Lung (tissue), 12 donors: ENCODE results near the gene HTT. TPM values are rescaled to one million over a fixed set of nuclear protein-coding genes. Genes with fewer than 3 reads are reported as not detected.

Experiments used
- ATAC-seq: fragments of 200-7000 bp; cut with Tn5 transposase; one replicate; pipeline ENCODE4 v1.9.1; 2020; ENCODE audit warnings: moderate number of reproducible peaks; ENCODE audit not compliant: insufficient read depth, low FRiP score
- DNase-seq, 3 donors: peaks; one replicate each; pipeline ENCODE4 v3.0.0-alpha.2; 2013 to 2017
- H3K27ac ChIP-seq, 2 donors: one replicate each; pipeline ENCODE4 v1.5.1; 2013; ENCODE audit warnings: mild to moderate bottlenecking in 2 of 2, moderate library complexity in 2 of 2, control low read depth in 1 of 2, inconsistent platforms in 1 of 2, low read depth in 1 of 2, low read length in 1 of 2
- H3K27me3 ChIP-seq, 3 donors: one replicate each; pipeline ENCODE4 v1.5.1; 2013; ENCODE audit warnings: low read length in 2 of 3; ENCODE audit not compliant: control insufficient read depth in 3 of 3, insufficient read depth in 3 of 3
- H3K36me3 ChIP-seq, 4 donors: one replicate each; pipeline ENCODE4 v1.5.1; 2013; ENCODE audit warnings: low read length in 4 of 4, mild to moderate bottlenecking in 1 of 4, moderate library complexity in 1 of 4; ENCODE audit not compliant: control insufficient read depth in 4 of 4, insufficient read depth in 4 of 4
- H3K4me1 ChIP-seq, 5 donors: one replicate each; pipeline ENCODE4 v1.5.1; 2013; ENCODE audit warnings: low read length in 5 of 5, mild to moderate bottlenecking in 2 of 5, moderate library complexity in 1 of 5; ENCODE audit not compliant: control insufficient read depth in 5 of 5, insufficient read depth in 5 of 5
- H3K4me3 ChIP-seq: one replicate; pipeline ENCODE4 v1.5.1; 2013; ENCODE audit warnings: mild to moderate bottlenecking, control low read depth, moderate library complexity
- H3K9ac ChIP-seq, 2 donors: one replicate each; pipeline ENCODE4 v1.5.1; 2013; ENCODE audit warnings: low read length in 2 of 2, control low read depth in 1 of 2; ENCODE audit not compliant: insufficient read depth in 1 of 2
- H3K9me3 ChIP-seq, 4 donors: one replicate each; pipeline ENCODE4 v1.5.1; 2013; ENCODE audit warnings: low read length in 3 of 4, mild to moderate bottlenecking in 1 of 4, moderate library complexity in 1 of 4; ENCODE audit not compliant: control insufficient read depth in 4 of 4, insufficient read depth in 3 of 4
- WGBS, 2 donors: extraction: QIAGEN DNeasy Blood & Tissue Kit; methylation state at CpG; one replicate each; pipeline ENCODE4 v1.1.7; 2013; 5-methylcytosine and 5-hydroxymethylcytosine counted together
- polyA plus RNA-seq, 2 donors: library from polyadenylated mRNA; stranded (reverse); fragments of 200-250 nt; gene quantifications; one replicate each; pipeline ENCODE4 v1.2.1, GENCODE V29; 2013
- total RNA-seq, 2 donors: library from RNA; depleted of rRNA in 1 of 2; stranded (reverse); fragments of >200 nt in 1 of 2; gene quantifications; one replicate each; pipeline ENCODE4 v1.2.1, GENCODE V29; 2014 to 2021
- TF ChIP-seq, protein P1 (sequence below): IDR thresholded peaks from 2 replicates; pipeline ENCODE4 v1.5.1; 2012; ENCODE audit warnings: mild to moderate bottlenecking; ENCODE audit errors: control extremely low read depth, extremely low read depth
- donor health status: control.
- donor health status: control.
- donor health status: Bipolar disorder and iron deficiency.
- donor health status: healthy.
- donor health status: DM: yes; HTN: yes; CAD: no.

The HTT gene
- total and polyA plus RNA-seq, 4 donors: 17.0 to 109 (median 48.4) TPM

DNA sequence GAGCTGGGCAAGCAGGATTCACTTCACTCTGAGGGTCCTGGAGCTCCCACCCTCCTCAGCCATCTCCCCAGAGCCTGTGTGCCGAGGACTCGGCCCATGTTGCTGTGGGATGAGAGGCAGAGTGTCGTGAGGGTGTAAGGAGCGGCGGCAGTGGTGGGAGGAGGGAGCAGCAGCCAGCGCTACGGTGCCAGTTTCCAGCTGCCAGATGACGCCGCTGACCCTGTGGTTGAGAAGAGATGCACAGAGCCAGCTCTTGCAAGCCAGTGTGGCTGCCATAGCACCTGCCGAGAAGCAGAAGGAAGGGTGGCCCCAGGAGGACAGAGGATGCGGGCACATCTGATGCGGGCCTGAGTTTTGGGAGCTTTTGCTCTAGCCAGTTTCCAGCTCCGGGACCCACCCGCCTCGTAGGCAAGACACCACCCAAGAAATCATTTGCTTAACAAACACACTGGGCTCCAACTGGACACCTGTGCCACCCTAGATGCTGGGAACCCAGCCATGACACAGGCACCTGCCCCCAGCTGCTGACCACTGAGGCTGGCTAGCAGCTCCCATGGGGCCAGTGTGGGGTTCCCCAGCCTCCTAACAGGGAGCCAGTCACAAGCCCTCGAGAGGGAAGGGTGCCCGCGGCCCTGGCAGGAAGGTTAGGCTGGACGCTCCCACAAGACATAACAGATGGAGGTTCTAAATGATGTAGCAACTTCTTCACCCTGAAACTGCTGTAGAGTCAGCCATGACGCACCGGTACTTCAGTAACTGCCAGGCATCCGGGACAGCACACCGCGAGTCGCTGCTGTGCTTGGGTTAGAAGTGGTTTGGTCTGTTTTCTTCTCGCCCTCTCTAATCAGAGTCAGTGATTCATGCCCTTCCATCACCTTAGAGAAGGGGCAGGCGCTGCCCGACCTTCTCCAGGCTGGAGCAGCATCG lies 183.3 kb downstream of the HTT start:
- 85 to 93% methylated on average over 29 of the region's 29 CpGs for WGBS, 2 donors
- DNase-seq (no peak), ATAC-seq (no peak)
- Histone ChIP-seq H3K36me3 (peaks cover 0 to 13% (median 0%) of the 10 kb centered on the region in 4 donors), H3K27me3 (no peaks in the 10 kb centered on the region), H3K9ac (no peak overlapping the region), H3K4me1 (no peaks in the 10 kb centered on the region), H3K4me3 (no peak overlapping the region), H3K9me3 (no peaks in the 10 kb centered on the region), H3K27ac (no peak overlapping the region)
- TF ChIP-seq, protein P1, sequence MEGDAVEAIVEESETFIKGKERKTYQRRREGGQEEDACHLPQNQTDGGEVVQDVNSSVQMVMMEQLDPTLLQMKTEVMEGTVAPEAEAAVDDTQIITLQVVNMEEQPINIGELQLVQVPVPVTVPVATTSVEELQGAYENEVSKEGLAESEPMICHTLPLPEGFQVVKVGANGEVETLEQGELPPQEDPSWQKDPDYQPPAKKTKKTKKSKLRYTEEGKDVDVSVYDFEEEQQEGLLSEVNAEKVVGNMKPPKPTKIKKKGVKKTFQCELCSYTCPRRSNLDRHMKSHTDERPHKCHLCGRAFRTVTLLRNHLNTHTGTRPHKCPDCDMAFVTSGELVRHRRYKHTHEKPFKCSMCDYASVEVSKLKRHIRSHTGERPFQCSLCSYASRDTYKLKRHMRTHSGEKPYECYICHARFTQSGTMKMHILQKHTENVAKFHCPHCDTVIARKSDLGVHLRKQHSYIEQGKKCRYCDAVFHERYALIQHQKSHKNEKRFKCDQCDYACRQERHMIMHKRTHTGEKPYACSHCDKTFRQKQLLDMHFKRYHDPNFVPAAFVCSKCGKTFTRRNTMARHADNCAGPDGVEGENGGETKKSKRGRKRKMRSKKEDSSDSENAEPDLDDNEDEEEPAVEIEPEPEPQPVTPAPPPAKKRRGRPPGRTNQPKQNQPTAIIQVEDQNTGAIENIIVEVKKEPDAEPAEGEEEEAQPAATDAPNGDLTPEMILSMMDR: no peak

DNA sequence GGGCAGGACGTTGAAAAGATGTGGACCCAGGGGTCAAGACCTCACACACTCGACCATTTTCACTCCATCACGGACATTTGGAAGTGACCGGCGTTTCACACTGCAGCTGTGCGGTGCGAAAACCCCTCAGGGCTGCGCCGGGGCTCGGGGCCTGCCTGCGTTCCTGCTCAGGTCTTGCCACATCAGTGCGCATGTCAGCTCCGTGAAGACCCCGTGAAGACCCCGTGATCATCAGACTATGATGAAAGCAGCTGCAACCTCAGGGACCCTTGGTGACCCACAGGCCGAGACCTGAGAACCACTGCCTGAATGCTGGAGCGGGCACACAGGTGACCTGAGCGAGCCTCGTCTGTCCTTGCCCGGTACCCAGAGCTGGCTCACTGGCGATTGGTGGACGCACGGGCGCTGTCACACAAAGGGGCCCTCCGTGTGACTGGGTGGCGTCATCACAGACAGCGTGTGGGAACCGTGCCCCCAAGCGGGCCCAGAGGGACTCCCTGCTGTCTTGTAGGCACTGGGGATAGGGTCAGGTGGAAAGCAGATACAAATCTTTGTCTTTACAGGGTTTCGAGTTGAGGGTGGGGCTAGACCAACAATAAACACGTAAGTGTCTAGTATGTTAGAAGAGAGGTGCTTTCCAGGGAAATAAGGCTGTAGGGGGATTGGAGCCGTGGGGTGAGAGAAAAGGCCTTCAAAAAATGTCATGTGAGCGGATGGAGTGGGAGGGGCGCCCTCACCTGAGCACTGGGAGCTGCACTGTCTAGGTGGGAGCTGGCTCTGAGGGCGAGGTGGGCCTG lies 187.1 kb downstream of the HTT start:
- no peak for ATAC-seq
- 87 to 94% methylated on average over 35 of the region's 35 CpGs for WGBS, 2 donors

DNA sequence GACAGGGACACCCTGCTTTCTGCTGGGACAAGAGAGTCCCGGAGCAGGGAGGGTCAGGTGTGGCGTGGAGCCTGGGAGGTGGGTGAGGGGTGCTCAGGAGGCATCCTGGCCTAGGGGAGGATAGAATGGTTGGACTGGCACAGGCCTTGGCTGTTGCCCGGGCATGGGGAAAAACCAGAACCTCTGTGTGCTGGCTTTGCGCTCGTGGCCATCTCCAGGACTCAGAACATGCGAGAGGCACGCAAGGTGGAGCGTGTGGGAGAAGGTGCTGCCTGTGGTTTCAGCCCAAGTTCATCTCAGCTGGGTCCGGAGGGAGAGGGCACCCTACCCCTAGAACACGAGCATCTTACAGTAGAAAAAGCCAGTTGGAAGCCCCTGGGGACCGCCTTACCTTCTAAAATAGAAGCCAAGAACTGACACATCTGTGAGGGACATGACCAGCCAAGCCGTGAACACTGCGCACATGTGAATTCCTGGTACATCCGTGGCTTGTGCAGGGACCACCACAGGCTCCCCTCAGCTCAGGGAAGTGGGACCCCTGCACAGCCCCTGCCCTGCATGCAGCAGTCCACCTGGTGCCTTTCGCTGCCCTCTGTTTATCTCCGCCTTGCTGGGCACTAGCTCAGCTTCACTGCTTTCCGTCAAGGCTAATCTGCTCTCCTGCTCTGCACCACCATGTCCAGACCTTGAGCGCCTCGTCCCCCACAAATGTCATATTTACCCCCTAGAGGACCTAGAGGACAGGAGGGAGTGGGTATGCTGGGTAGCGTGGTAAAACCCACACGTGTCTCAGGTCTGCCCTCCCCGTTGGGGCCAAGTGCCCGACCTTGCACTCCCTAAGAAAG lies 187.9 kb downstream of the HTT start:
- Histone ChIP-seq H3K9ac (no peak overlapping the region), H3K27ac (no peak overlapping the region), H3K9me3 (no peaks in the 10 kb centered on the region), H3K27me3 (no peaks in the 10 kb centered on the region), H3K4me3 (no peak overlapping the region), H3K4me1 (no peaks in the 10 kb centered on the region), H3K36me3 (no peaks in the 10 kb centered on the region)
- 88 to 94% methylated on average over 23 of the region's 23 CpGs for WGBS, 2 donors
- TF ChIP-seq, protein P1: no peak
- ATAC-seq: no peak
- DNase-seq: no peak

More for the DNA sequence above, 187.1 kb downstream of the HTT start:
- Histone ChIP-seq H3K27ac (no peak overlapping the region), H3K36me3 (no peaks in the 10 kb centered on the region), H3K4me1 (no peaks in the 10 kb centered on the region), H3K9me3 (no peaks in the 10 kb centered on the region), H3K9ac (no peak overlapping the region), H3K27me3 (no peaks in the 10 kb centered on the region), H3K4me3 (no peak overlapping the region)
- DNase-seq: no peak
- TF ChIP-seq, protein P1: no peak
